GM12891 (cell line): ENCODE measurements around the gene RHOBTB1.

Experiments
- PAX5 ChIP-seq: IDR thresholded peaks from 2 replicates; pipeline ENCODE4 v1.6.1; 2011; ENCODE audit warnings: low read length, moderate library complexity, mild to moderate bottlenecking; ENCODE audit not compliant: insufficient read depth, severe bottlenecking
- POLR2A ChIP-seq: IDR thresholded peaks from 2 replicates; pipeline ENCODE4 v1.6.1; 2011; ENCODE audit warnings: low read depth, low read length, control low read depth
- POLR2AphosphoS5 ChIP-seq: IDR thresholded peaks from 2 replicates; pipeline ENCODE4 v1.6.1; 2011; ENCODE audit warnings: low read depth, low read length, control low read depth
- POU2F2 ChIP-seq: IDR thresholded peaks from 2 replicates; pipeline ENCODE4 v1.6.1; 2011; ENCODE audit warnings: low read depth, mild to moderate bottlenecking, control low read depth, low read length, moderate library complexity
- SPI1 ChIP-seq: IDR thresholded peaks from 2 replicates; pipeline ENCODE4 v1.6.1; 2011; ENCODE audit warnings: low read depth, low read length, control low read depth
- TAF1 ChIP-seq: IDR thresholded peaks from 2 replicates; pipeline ENCODE4 v1.6.1; 2011; ENCODE audit warnings: low read depth, low read length, control low read depth

GRCh38 chr10:60846173-60846572 lies 97.8 kb downstream of the RHOBTB1 start:
- no peak for TF ChIP-seq POLR2A
- TF ChIP-seq SPI1: no peak
- no peak for TF ChIP-seq POLR2AphosphoS5
- TF ChIP-seq PAX5: no peak
- TF ChIP-seq TAF1: no peak
- no peak for TF ChIP-seq POU2F2
